Breast epithelium (tissue), 3 donors: ENCODE data around the gene CAMTA1.

ENCODE experiments used
- CTCF ChIP-seq, 3 donors: fragments of 450-650 bp; IDR thresholded peaks; one replicate each; pipeline ENCODE4 v1.5.1; 2016 to 2017; ENCODE audit warnings: antibody characterized with exemption in 3 of 3, mild to moderate bottlenecking in 3 of 3, moderate library complexity in 3 of 3
- POLR2A ChIP-seq: fragments of 450-650 bp; IDR thresholded peaks from one replicate; pipeline ENCODE4 v1.6.1; 2016; ENCODE audit warnings: antibody characterized with exemption, mild to moderate bottlenecking, moderate library complexity
- POLR2AphosphoS5 ChIP-seq, 3 donors: sonication (generic); formaldehyde crosslinking; IDR thresholded peaks; one replicate each; pipeline ENCODE4 v1.6.1; 2017; ENCODE audit warnings: antibody characterized with exemption in 3 of 3

- TF ChIP-seq CTCF (IDR thresholded peaks at IDR 0.05) = no peak
- TF ChIP-seq POLR2A = no peak
- TF ChIP-seq POLR2AphosphoS5 (IDR thresholded peaks at IDR 0.05) = no peak
Measured at GRCh38 chr1:6955357-6956094, 170.3 kb downstream of the CAMTA1 start.
